Skeletal muscle tissue (tissue), 4 donors: ENCODE measurements around the gene GSG1L. TPM values are rescaled to one million over a fixed set of nuclear protein-coding genes. Genes with fewer than 3 reads are reported as not detected.

ENCODE experiments used
- H3K27ac ChIP-seq: one replicate; pipeline ENCODE4 v1.7.0; 2013; ENCODE audit warnings: mild to moderate bottlenecking, low read depth, low read length, inconsistent platforms
- H3K27me3 ChIP-seq, 3 donors: one replicate each; pipeline ENCODE4 v1.7.0; 2013; ENCODE audit warnings: low read length in 3 of 3; ENCODE audit not compliant: control insufficient read depth in 3 of 3, insufficient read depth in 3 of 3
- H3K36me3 ChIP-seq, 3 donors: one replicate each; pipeline ENCODE4 v1.7.0; 2013; ENCODE audit warnings: low read length in 3 of 3; ENCODE audit not compliant: control insufficient read depth in 3 of 3, insufficient read depth in 3 of 3
- H3K4me1 ChIP-seq, 3 donors: one replicate each; pipeline ENCODE4 v1.7.0; 2013; ENCODE audit warnings: low read length in 3 of 3, mild to moderate bottlenecking in 3 of 3; ENCODE audit not compliant: control insufficient read depth in 3 of 3, insufficient read depth in 3 of 3
- H3K4me3 ChIP-seq, 3 donors: one replicate each; pipeline ENCODE4 v1.7.0; 2013; ENCODE audit warnings: low read length in 3 of 3
- H3K9ac ChIP-seq, 3 donors: one replicate each; pipeline ENCODE4 v1.7.0; 2013; ENCODE audit warnings: low read length in 3 of 3, mild to moderate bottlenecking in 3 of 3, moderate library complexity in 2 of 3, low read depth in 1 of 3
- H3K9me3 ChIP-seq, 3 donors: one replicate each; pipeline ENCODE4 v1.7.0; 2013; ENCODE audit warnings: low read length in 3 of 3; ENCODE audit not compliant: control insufficient read depth in 3 of 3
- total RNA-seq: library from RNA; depleted of rRNA; stranded (reverse); fragments of >200 nt; gene quantifications from one replicate; pipeline ENCODE4 v1.2.3, GENCODE V29; 2014
- donor health status: Osteomylitis.

Gene GSG1L
- total RNA-seq, 1 donor from 2014 or later: 2.1 TPM

DNA sequence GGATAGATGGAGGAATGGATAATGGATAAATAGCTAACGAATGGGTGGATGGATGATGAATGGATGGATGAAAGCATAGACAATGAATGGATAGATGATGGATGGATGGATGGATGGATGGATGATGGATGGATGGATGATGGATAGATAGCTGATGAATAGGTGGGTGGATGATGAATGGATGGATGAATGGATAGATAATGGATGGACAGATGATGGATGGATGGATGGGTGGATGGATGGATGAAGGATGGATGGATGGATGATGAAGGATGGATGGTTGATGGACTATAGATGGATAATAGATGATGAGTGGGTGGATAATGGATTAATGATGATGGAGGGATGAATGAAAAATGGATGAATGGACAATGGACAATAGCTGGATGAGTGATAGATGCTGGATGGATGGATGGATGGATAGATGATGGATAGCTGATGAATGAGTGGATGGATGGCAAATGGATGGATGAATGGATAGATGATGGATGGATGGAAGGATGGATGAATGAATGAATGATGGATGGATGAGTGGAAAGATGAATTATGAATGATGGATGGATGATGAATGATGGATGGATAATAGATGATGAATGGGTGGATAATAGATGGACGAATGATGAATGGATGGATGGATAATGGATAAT lies 273.8 kb downstream of the GSG1L start:
- Histone ChIP-seq H3K27me3 (no peaks in the 10 kb centered on the region), H3K27ac (no peak overlapping the region), H3K4me1 (peaks cover 0 to 5% (median 0%) of the 10 kb centered on the region in 3 donors), H3K9ac (no peak overlapping the region), H3K4me3 (no peak overlapping the region), H3K36me3 (no peaks in the 10 kb centered on the region), H3K9me3 (no peaks in the 10 kb centered on the region)

DNA sequence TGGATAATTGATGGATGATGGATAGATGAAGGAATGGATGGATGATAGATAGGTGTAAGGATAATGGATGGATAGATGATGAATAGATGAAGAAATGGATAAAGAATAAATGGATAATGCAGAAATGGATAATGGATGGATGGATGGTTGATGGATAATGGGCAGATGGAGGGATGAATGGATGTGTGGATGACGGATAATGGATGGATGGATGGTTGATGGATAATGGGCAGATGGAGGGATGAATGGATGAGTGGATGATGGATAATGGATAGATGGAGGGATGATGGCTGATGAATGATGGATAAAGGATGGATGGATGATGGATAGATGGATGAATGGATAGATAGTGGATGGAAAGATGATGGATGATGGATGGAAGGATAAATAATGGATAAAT lies 274.4 kb downstream of the GSG1L start:
- no peak overlapping the region for H3K4me3 ChIP-seq
- H3K27ac ChIP-seq: no peak overlapping the region
- H3K9me3 ChIP-seq: no peaks in the 10 kb centered on the region
- H3K36me3 ChIP-seq: no peaks in the 10 kb centered on the region
- H3K4me1 ChIP-seq: peaks cover 0 to 5% (median 0%) of the 10 kb centered on the region in 3 donors
- no peak overlapping the region for H3K9ac ChIP-seq
- H3K27me3 ChIP-seq: peaks cover 0 to 1% (median 0%) of the 10 kb centered on the region in 3 donors

DNA sequence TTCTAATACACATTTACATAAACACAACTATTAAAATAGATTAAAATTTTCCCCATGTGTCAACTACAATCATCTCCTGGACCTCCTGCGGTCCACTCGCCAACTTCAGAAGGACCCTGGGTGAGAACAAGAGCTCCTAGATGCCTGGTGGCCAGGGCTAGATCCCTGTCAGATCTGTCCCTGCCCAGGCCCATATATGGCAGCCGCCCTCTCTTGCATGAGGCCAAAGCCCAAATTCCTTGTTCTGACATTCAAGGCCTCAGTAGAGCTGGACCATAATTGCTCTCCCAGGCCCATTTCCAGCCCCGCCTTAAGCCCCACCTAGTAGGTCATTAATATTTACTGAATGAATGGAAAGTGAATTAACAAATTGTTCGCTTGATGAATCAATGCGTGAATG lies 275.8 kb downstream of the GSG1L start:
- Histone ChIP-seq H3K9ac (no peak overlapping the region), H3K36me3 (no peaks in the 10 kb centered on the region), H3K4me3 (no peak overlapping the region), H3K27me3 (peaks cover 0 to 11% (median 5%) of the 10 kb centered on the region in 3 donors), H3K4me1 (peaks cover 0 to 5% (median 0%) of the 10 kb centered on the region in 3 donors), H3K9me3 (no peaks in the 10 kb centered on the region), H3K27ac (no peak overlapping the region)

DNA sequence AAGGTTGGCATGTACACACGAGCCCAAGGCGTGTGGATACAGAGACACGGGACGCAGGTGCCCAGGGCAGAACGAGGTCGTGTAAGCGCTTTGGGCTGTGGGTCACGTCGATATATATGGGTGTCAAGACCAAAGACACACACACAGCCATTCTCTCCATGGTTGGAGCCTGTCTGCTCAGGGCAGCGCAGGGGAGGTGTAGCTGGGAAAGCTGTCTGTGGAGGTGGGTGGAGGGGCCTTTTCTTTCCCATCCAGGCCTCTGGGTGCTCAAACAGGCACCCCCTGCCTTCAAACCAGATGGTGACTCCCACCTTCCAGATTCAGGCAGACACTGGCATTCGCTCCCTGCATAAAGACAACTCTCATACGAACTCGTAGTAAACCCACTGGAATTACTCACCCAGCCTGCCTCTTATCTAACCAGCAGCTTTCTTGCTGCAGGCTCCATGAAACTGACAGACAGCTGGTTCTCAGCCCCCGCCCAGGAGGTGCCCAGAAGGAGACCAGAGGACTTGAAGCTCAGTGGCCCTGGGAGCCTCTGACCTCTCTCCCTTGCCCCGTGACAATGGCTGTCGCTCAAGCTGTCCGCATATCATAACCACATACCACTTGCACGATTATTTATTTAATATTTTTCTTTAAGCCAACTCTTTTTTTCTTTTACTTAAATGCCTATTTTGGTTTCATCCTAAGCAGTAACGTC lies 276.4 kb downstream of the GSG1L start:
- H3K27ac ChIP-seq: no peak overlapping the region
- peaks cover 0 to 11% (median 5%) of the 10 kb centered on the region in 3 donors for H3K27me3 ChIP-seq
- H3K4me3 ChIP-seq: no peak overlapping the region
- no peaks in the 10 kb centered on the region for H3K36me3 ChIP-seq
- H3K9ac ChIP-seq: no peak overlapping the region
- H3K4me1 ChIP-seq: peaks cover 0 to 5% (median 0%) of the 10 kb centered on the region in 3 donors
- no peaks in the 10 kb centered on the region for H3K9me3 ChIP-seq

GRCh38 chr16:27786221-27786922 lies 277.1 kb downstream of the GSG1L start:
- H3K27ac ChIP-seq: no peak overlapping the region
- H3K27me3 ChIP-seq: peaks cover 0 to 11% (median 5%) of the 10 kb centered on the region in 3 donors
- H3K4me3 ChIP-seq: no peak overlapping the region
- no peaks in the 10 kb centered on the region for H3K9me3 ChIP-seq
- peaks cover 0 to 5% (median 0%) of the 10 kb centered on the region in 3 donors for H3K4me1 ChIP-seq
- H3K9ac ChIP-seq: no peak overlapping the region
- H3K36me3 ChIP-seq: no peaks in the 10 kb centered on the region

DNA sequence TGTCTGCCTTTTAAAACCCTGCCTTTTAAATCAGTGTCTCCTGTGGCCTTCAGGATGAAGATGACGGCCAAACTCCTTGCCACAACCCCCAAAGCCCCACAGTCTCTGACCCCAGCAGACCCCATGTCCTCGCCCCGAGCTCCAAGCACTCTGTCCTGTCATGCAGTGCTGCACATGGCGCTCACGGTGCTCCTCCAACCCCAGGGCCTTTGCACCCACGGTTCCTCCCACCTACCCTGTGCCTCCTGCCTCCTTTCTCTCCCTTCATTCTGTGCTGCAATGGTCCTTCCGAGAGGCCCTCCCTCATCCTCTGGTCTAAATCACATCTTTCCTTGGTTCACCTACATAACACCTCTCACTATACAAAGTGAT lies 278.2 kb downstream of the GSG1L start:
- Histone ChIP-seq H3K4me3 (no peak overlapping the region), H3K9me3 (no peaks in the 10 kb centered on the region), H3K4me1 (peaks cover 0 to 5% (median 0%) of the 10 kb centered on the region in 3 donors), H3K27ac (no peak overlapping the region), H3K36me3 (no peaks in the 10 kb centered on the region), H3K27me3 (peaks cover 0 to 11% (median 5%) of the 10 kb centered on the region in 3 donors), H3K9ac (no peak overlapping the region)

DNA sequence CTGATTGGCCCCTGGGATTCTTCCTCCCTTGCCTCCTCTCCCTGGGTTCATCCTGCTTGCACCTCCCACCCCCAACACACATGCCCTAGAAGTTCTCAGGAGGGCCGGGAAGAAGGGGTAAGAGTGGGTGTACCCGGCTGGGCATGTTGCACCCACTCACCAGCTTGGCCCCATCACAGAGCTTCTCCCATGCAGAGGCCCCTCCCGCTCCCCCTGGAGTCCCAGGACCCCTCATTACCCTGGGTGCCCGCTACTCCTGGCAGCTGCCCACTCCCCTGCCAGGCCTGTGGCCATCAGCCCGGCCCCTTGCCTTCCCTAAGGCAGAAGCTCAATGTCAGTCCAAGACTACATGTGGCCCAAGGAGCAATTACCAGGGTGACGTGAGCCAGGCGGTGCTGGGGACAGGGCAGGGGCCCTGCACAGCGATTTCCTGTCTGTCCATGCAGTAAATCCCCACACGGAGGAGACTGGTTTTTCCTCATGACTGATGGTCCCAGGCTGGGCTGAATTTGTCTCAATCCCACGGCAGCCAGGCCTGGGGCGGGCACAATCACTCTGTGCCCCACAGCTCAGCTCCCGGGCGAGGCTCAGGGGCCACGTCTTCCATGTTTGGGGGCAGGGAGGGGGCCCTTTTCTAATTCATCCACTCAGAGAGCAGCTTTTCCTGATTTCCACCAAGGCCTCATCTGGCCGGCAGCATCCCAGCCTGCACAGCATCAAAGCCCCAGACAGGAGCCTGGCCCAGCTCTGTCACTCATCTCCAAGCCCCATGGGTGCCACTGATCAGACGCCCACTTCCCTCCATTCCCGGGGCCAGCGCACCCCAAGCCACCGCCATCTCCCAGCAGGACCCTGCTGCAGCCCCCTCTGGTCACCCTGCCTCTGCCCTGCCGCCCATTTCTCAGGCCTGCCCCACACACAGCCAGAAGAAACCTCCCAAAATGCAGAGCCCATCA lies 278.9 kb downstream of the GSG1L start:
- H3K27ac ChIP-seq: no peak overlapping the region
- peaks cover 0 to 5% (median 0%) of the 10 kb centered on the region in 3 donors for H3K4me1 ChIP-seq
- H3K9ac ChIP-seq: no peak overlapping the region
- H3K9me3 ChIP-seq: no peaks in the 10 kb centered on the region
- H3K36me3 ChIP-seq: no peaks in the 10 kb centered on the region
- H3K4me3 ChIP-seq: no peak overlapping the region
- peaks cover 0 to 11% (median 5%) of the 10 kb centered on the region in 3 donors for H3K27me3 ChIP-seq

DNA sequence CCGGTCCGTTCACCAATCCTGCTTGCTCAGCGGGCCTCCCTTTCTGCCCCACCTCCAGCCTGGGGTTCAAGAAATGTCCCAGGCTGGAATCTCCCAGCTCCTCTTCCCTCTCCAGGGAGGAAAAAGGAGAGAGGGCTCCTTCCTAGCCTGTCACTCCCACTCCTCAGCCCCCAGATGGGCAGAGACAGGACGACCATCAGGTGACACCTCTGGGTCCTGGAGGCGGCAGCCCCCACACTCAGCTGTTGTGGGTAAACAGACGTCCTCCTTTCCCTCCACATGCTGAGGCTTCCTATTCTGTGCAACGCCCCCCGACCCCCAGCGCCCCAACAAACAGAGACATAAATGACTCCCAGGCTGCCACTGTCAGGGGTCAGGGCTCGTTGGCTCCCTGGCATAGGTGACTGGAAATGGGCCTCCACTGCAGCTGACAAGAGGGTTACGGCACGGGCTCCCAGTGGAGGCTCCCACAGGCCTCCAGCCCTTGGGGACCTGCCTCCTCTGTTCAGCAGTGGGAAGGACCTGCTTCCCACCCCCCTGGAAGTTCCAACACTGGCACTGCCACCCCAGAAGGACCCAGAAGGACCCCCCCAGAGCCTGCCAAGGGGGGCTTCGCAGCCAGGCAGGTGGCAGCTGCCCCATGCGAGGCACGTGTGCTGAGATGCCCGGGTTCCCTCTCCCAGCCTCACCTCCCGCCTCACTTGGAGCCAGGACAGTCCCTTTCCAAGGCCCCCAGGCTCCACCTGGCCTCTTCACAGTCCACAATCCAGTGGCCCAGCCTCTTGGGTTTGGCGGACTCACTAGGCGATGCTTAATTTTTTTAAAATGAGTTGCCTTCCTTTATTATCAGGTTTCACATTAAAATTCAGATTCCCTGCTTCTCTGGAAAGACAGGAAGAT lies 281.3 kb downstream of the GSG1L start:
- Histone ChIP-seq H3K9ac (no peak overlapping the region), H3K9me3 (no peaks in the 10 kb centered on the region), H3K4me3 (no peak overlapping the region), H3K27me3 (peaks cover 0 to 11% (median 5%) of the 10 kb centered on the region in 3 donors), H3K36me3 (peaks cover 0 to 9% (median 4%) of the 10 kb centered on the region in 3 donors), H3K27ac (no peak overlapping the region), H3K4me1 (peaks cover 0 to 5% (median 0%) of the 10 kb centered on the region in 3 donors)

DNA sequence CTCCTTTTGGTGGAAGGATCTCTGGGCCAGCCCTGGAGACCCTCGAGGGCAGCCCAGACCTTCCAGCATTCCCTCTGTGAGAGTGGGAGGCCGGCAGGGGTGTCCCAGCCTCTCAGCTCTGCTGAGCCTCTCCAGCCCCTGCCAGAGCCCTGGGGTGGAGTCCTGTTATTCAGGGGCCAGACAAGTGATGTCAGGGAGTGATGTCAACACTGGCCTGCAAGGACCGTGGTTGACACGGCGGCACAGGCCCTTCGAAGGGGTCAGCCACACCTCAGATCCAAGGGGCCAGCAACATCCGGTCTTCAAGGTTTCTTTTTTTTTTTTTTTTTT lies 282.4 kb downstream of the GSG1L start:
- Histone ChIP-seq H3K9me3 (no peaks in the 10 kb centered on the region), H3K36me3 (peaks cover 0 to 9% (median 4%) of the 10 kb centered on the region in 3 donors), H3K4me3 (no peak overlapping the region), H3K27ac (no peak overlapping the region), H3K27me3 (peaks cover 0 to 11% (median 5%) of the 10 kb centered on the region in 3 donors), H3K4me1 (peaks cover 0 to 3% (median 0%) of the 10 kb centered on the region in 3 donors), H3K9ac (no peak overlapping the region)
